Activated CD4-positive, alpha-beta memory T cell treated with anti-CD3 and anti-CD28 coated beads, Interleukin-2, amount 10 ng/mL, durations not matched to agents 7 days and 5 days (primary cell): ENCODE results near the gene GULP1. TPM values are rescaled to one million over a fixed set of nuclear protein-coding genes. Genes with fewer than 3 reads are reported as not detected.
"Not testable (repeated sequence)": the region's sequence is repeated elsewhere in the genome, so short reads cannot be mapped to it uniquely, and the experiment has no call there.

ENCODE experiments used
- CTCF ChIA-PET: fragments of 350-600 bp; sonication (Branson Sonifier 250); formaldehyde crosslinking; loops from one replicate; lab custom pipeline; 2021; ENCODE audit warnings: antibody characterized with exemption, inconsistent platforms; lab: Charles Lee
- POLR2A ChIA-PET: fragments of 350-600 bp; sonication (Branson Sonifier 250); formaldehyde crosslinking; loops from one replicate; lab custom pipeline; 2021; ENCODE audit warnings: antibody characterized with exemption; lab: Charles Lee
- DNase-seq: peaks from one replicate; pipeline ENCODE4 v3.0.0-alpha.2; 2020
- H3K27ac Mint-ChIP-seq: one replicate; pipeline ENCODE4 v1.8.0; 2021; ENCODE audit warnings: mild to moderate bottlenecking, mixed read lengths
- H3K27me3 Mint-ChIP-seq: one replicate; pipeline ENCODE4 v1.8.0; 2021; ENCODE audit warnings: mixed read lengths
- H3K36me3 Mint-ChIP-seq: one replicate; pipeline ENCODE4 v1.8.0; 2021; ENCODE audit warnings: low read depth, mixed read lengths
- H3K4me1 Mint-ChIP-seq: one replicate; pipeline ENCODE4 v1.8.0; 2021; ENCODE audit warnings: mixed read lengths
- H3K4me3 Mint-ChIP-seq: one replicate; pipeline ENCODE4 v1.8.0; 2021; ENCODE audit warnings: mild to moderate bottlenecking, mixed read lengths
- H3K9me3 Mint-ChIP-seq: one replicate; pipeline ENCODE4 v1.8.0; 2021; ENCODE audit warnings: mixed read lengths
- total RNA-seq, 2 experiments: library from RNA; stranded (reverse); gene quantifications; one replicate each; pipeline ENCODE4 v1.2.3, GENCODE V29; 2021

Gene GULP1
- total RNA-seq, 2 experiments from 2014 or later = not detected

DNA sequence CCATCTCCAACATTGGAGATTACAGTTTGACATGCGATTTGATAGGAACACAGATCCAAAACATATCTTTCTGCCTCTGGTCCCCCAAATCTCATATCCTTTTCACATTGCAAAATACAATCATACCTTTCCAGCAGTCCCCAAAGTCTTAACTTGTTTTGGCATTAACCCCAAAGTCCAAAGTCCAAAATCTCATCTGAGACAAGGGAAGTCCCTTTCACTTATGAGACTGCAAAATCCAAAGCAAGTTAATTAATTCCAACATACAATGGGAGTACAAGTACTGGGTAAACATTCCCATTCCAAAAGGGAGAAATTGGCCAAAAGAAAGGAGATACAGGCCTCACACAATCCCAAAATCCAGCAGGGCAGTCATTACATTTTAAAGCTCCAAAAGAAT is 265.4 kb downstream of the GULP1 start:
- POLR2A ChIA-PET = no interaction called here
- Mint-ChIP-seq H3K27ac (no peak overlapping the region), H3K36me3 (no peaks in the 10 kb centered on the region), H3K4me1 (no peaks in the 10 kb centered on the region), H3K27me3 (no peaks in the 10 kb centered on the region), H3K4me3 (no peak overlapping the region), H3K9me3 (no peaks in the 10 kb centered on the region)
- no peak for DNase-seq
- CTCF ChIA-PET = no interaction called here

DNA sequence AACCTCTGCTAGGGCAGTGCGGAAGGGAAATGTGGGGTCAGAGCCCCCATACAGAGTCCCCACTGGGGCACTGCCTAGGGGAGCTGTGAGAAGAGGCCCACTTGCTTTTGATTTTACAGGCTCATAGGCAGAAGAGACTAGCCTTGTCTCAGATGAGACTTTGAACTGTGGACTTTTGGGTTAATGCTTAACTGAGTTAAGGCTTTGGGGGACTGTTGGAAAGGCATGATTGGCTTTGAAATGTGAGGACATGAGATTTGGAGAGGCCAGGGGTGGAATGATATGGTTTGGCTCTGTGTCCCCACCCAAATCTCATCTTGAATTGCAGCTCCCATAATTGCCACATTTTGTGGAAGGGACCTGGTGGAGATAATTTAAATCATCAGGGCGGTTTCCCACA is 267.8 kb downstream of the GULP1 start:
- POLR2A ChIA-PET, CTCF ChIA-PET, H3K27ac Mint-ChIP-seq, H3K4me1 Mint-ChIP-seq, DNase-seq, H3K9me3 Mint-ChIP-seq, H3K36me3 Mint-ChIP-seq, H3K27me3 Mint-ChIP-seq, H3K4me3 Mint-ChIP-seq: not testable (repeated sequence)

DNA sequence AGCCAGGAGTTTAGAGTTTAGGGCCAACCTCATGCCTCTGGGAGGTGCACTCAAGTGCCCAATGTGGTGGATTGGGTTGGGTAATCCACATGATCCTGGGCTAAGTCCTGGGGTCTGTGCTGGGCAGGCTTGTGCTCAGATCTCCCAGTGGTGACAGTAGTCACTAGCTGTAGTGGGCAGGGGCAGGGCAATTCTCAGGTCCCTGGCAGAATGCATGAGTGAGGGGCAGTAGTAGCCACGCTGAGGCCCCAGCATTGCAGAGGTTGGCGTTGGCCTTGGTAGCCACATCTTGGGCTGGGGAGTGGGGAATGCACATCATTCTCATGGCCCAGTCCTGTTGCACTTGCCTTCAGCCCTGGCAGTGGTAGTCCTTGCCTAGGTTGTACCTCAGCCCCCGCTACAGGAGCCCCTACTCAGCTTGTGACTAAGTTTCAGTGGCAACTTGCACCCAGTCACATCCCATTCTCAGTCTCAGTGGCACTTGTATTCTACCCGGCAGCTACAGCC is 269.9 kb downstream of the GULP1 start:
- no peaks in the 10 kb centered on the region for H3K27me3 Mint-ChIP-seq
- POLR2A ChIA-PET = no interaction called here
- CTCF ChIA-PET = no interaction called here
- H3K4me1 Mint-ChIP-seq = no peaks in the 10 kb centered on the region
- H3K36me3 Mint-ChIP-seq = no peaks in the 10 kb centered on the region
- no peak for DNase-seq
- no peaks in the 10 kb centered on the region for H3K9me3 Mint-ChIP-seq
- H3K4me3 Mint-ChIP-seq = no peak overlapping the region
- no peak overlapping the region for H3K27ac Mint-ChIP-seq

DNA sequence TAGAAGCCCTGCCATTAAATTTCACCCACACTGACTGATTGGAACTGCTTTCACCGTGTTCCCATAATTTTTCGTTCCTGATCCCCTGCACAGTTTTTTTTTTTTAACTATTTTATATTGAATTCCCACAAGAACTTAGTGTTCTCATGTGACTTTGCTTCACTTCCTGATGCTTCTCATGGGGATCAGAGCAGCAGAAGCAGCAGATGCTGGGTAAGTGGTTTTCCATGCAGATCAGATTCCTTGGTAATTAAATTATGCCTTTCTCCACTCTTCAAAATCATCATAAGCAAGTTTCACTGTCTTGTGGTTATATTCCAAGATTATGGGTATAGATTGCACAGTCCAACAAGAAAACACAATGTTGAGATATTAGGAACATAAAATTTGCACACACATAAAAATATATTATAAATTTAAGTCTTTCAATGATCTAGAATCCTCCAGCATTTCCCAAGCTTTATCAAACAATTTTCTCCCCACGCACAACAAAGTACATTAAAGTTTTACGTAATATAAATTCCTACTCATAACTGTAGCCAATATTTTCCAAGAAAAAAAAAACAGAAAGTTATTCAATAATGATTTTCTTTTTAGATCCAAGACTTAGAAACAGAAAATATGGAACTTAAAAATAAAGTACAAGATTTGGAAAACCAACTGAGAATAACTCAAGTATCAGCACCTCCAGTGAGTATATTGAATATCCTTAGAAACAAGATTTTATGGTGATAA is 277.9 kb downstream of the GULP1 start:
- Mint-ChIP-seq H3K36me3 (no peaks in the 10 kb centered on the region), H3K27me3 (no peaks in the 10 kb centered on the region), H3K4me3 (no peak overlapping the region), H3K27ac (no peak overlapping the region), H3K4me1 (no peaks in the 10 kb centered on the region), H3K9me3 (no peaks in the 10 kb centered on the region)
- CTCF ChIA-PET = no interaction called here
- POLR2A ChIA-PET = no interaction called here
- no peak for DNase-seq

DNA sequence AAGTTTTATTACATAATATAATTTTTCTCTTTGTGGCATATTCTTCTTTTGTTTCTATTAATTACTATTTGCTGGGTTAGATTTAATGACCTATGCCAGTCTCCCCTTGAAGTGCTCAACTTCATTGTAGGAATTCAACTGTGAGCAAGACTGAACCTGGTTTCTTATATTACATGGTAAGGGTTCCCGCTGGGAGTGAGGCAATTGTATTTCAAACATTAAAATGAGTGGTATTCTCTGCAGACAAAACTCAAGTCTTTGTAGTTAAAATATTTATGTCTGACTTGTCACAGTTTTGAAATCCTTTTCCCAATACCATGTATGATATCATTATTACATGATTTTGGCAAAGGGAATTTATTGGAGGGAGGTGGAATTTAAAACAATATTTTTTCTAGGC is 278.7 kb downstream of the GULP1 start:
- Mint-ChIP-seq H3K27ac (no peak overlapping the region), H3K27me3 (no peaks in the 10 kb centered on the region), H3K9me3 (no peaks in the 10 kb centered on the region), H3K36me3 (no peaks in the 10 kb centered on the region), H3K4me1 (no peaks in the 10 kb centered on the region), H3K4me3 (no peak overlapping the region)
- ChIA-PET POLR2A (no interaction called here), CTCF (no interaction called here)
- DNase-seq = no peak

DNA sequence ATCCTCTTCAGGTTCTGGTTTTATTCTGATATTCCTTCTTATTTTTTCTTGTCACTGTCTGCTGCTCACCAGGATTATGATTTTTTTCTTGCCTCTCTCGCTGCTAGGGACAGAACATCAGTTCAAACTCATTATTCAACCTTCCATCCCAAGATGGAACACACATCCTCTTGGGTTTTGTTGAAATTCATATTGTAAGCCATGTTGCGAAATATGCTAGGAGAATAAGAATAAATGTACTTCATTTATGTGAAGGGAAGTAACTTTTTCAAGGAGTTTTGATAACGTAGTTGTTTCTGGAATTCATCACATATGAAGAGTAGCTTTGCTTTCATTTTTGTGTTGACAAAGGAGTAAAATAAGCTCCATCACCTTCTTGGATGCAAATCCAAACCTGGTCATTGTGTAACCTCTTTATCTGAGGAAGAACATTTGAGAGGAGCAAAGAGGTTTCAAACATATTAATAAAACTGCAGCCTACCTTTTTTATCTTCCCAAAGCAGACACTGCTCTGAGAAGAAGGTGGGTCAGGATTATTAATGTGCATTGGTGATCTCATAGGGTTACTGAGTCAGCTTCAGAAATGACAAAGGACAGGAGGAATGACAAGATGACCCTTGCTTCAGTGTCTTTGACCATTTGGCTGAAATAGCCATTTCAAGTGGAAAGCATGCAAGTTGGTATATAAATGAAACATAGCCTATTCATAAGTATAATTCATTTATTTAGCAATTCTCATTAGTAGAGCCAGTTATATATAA is 280.0 kb downstream of the GULP1 start:
- H3K27me3 Mint-ChIP-seq = no peaks in the 10 kb centered on the region
- CTCF ChIA-PET = no interaction called here
- POLR2A ChIA-PET = no interaction called here
- no peaks in the 10 kb centered on the region for H3K4me1 Mint-ChIP-seq
- H3K36me3 Mint-ChIP-seq = no peaks in the 10 kb centered on the region
- H3K9me3 Mint-ChIP-seq = no peaks in the 10 kb centered on the region
- H3K27ac Mint-ChIP-seq = no peak overlapping the region
- no peak for DNase-seq
- H3K4me3 Mint-ChIP-seq = no peak overlapping the region

DNA sequence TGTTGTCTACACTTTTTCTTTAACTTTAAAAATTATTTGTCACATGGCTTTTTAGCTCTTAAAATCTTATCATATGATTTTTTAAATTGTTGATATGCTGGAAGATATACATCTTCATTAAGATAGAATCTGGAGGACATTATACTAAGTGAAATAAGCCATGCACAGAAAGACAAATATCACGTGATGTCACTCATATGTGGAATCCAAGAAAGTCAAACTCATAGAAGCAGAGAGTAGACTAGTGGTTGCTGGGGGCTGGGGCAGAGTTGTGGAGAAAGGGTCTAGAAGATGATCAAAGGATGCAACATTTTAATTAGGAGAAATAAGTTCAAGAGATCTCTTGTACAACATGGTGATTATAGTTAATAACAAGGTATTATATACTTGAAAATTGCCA is 280.9 kb downstream of the GULP1 start:
- Mint-ChIP-seq H3K36me3 (no peaks in the 10 kb centered on the region), H3K4me1 (no peaks in the 10 kb centered on the region), H3K27ac (no peak overlapping the region), H3K27me3 (no peaks in the 10 kb centered on the region), H3K4me3 (no peak overlapping the region), H3K9me3 (no peaks in the 10 kb centered on the region)
- no peak for DNase-seq
- ChIA-PET POLR2A (no interaction called here), CTCF (no interaction called here)

DNA sequence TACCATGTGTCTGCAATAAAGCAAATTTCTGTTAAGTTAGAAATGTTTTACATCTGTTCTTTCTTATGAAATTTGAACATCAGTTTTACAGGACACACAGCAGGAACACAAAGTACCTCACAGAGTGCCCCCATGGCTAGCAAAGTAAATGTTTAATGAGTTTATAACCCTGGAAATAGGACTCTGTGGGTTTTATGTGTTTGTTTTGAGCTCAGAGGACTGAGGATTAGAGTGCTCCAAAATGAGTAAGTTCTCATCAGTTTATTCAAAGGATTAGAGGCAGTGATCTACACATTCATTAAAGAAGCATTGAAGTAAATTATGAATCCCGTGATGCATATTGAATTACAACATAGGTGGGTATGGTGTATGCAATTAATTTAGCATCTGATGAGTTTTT is 281.8 kb downstream of the GULP1 start:
- Mint-ChIP-seq H3K27ac (no peak overlapping the region), H3K36me3 (no peaks in the 10 kb centered on the region), H3K9me3 (no peaks in the 10 kb centered on the region), H3K4me1 (no peaks in the 10 kb centered on the region), H3K4me3 (no peak overlapping the region), H3K27me3 (no peaks in the 10 kb centered on the region)
- ChIA-PET CTCF (no interaction called here), POLR2A (no interaction called here)
- no peak for DNase-seq

DNA sequence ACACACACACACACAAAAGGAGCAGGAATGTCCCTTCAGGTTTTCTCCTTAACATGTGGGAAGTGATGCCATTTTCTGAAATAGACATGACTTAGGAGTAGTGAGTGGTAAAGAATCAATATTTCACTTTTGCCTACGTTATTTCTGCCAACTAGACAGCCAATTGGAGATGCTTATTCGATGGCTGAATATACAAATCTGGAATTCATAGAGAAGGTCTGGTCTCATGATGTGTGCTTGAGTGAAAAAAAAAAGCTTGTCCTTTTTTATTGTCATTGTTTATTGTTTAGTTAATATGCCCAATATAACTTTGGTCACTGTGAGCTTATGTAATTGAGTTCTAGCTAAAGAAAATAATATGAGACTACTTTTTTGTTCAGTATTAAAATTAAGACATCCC is 284.3 kb downstream of the GULP1 start:
- ChIA-PET POLR2A (no interaction called here), CTCF (no interaction called here)
- DNase-seq = no peak
- no peaks in the 10 kb centered on the region for H3K4me1 Mint-ChIP-seq
- H3K27me3 Mint-ChIP-seq = no peaks in the 10 kb centered on the region
- no peak overlapping the region for H3K27ac Mint-ChIP-seq
- no peak overlapping the region for H3K4me3 Mint-ChIP-seq
- no peaks in the 10 kb centered on the region for H3K36me3 Mint-ChIP-seq
- H3K9me3 Mint-ChIP-seq = no peaks in the 10 kb centered on the region

DNA sequence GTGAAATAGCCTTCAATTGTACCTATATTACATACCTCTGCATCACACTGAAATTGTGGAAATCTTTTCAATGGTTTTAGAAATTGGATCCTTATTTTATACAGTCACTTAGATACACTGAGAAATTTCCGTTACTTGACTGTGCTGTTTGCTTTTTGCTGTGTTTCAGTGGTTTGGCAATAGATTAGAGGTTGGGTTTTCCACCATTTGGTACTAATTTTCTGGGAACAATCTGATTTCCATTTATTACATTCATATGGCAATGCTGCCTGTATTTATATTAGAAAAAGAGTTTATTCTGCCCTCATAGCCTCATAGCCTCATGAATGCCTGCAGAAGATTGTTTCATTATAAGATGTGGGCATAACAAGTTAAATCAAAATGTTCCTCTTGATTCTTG is 285.0 kb downstream of the GULP1 start:
- ChIA-PET CTCF (no interaction called here), POLR2A (no interaction called here)
- Mint-ChIP-seq H3K4me3 (no peak overlapping the region), H3K27me3 (no peaks in the 10 kb centered on the region), H3K36me3 (no peaks in the 10 kb centered on the region), H3K9me3 (no peaks in the 10 kb centered on the region), H3K4me1 (no peaks in the 10 kb centered on the region), H3K27ac (no peak overlapping the region)
- DNase-seq = no peak

DNA sequence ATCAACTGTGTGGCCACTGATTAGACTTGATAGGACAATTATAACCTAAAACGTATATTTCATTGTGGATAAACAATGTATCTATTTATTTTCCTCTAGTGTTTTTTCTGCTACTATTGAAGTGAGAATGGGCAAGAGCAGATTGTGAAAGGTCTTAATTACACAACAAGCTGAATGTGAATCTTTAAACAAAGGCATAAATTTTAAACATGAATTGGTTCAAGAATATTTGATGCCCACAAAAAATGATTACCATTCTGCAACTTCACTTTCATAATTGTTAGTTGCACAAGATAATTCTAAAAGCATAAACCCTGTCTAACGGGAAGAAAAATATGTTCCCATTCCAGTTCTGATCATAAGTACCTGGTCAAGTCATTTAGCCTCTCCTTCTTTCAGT is 285.6 kb downstream of the GULP1 start:
- Mint-ChIP-seq H3K9me3 (no peaks in the 10 kb centered on the region), H3K27ac (no peak overlapping the region), H3K27me3 (no peaks in the 10 kb centered on the region), H3K4me3 (no peak overlapping the region), H3K4me1 (no peaks in the 10 kb centered on the region), H3K36me3 (no peaks in the 10 kb centered on the region)
- DNase-seq = no peak
- ChIA-PET POLR2A (no interaction called here), CTCF (no interaction called here)

DNA sequence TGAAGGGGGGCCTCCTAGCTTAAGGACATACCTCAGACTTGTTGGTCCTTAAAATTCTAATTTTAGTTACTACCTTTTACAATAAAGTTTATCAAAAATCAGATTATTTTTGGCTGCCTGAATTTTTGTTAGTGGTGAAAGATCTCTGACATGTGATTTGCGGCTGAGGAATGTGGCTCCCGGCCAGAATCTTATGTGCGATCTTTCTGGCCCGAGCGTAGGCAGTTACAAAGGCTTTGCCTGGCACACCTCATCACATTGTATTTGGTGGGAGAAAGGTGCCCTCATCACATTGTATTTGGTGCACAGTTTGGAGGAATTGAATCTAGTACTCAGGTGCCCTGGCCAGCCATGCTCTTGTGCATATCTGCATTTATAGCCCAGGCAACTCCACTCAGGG is 289.1 kb downstream of the GULP1 start:
- Mint-ChIP-seq H3K27ac (no peak overlapping the region), H3K4me3 (no peak overlapping the region), H3K4me1 (no peaks in the 10 kb centered on the region), H3K36me3 (no peaks in the 10 kb centered on the region), H3K9me3 (no peaks in the 10 kb centered on the region), H3K27me3 (no peaks in the 10 kb centered on the region)
- ChIA-PET CTCF (no interaction called here), POLR2A (no interaction called here)
- DNase-seq = no peak

DNA sequence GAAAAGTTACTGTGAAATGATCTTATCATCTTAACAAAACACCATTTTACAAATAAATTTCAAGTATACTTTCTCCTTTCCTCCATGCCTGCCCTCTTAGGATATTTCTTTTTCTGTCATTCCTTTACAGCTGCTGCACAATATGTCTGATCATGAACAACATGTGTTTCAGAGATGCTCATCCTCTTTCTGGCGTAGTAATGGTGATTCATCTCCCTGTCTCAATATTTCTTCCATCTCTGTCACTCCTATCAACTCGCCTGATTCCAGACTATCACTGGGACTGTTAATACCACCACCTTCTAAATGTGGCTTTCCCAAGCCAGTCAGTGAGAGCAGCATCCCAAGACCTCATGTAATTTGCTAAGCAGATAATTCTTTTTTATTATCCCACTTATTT is 290.5 kb downstream of the GULP1 start:
- ChIA-PET CTCF (no interaction called here), POLR2A (no interaction called here)
- Mint-ChIP-seq H3K36me3 (no peaks in the 10 kb centered on the region), H3K9me3 (no peaks in the 10 kb centered on the region), H3K4me1 (no peaks in the 10 kb centered on the region), H3K4me3 (no peak overlapping the region), H3K27me3 (no peaks in the 10 kb centered on the region), H3K27ac (no peak overlapping the region)
- no peak for DNase-seq

DNA sequence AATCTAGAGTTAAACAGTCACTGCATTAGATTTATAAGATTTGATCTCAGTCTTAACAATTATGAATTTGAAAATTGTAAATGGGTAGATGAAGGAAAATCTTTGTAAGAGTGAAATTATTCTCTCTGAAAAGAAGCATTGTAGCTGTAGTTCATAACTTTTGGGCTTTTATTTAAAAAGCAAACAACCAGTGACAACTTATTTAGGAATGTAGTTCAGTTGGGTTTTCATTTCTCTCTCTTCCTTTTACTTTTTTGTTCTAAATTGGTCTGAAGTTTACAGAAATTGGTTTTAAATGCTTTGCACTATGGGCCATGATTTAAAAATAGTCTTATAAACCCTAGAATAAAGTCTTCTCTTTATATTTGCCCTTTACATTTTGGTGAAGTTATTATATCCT is 296.6 kb downstream of the GULP1 start:
- Mint-ChIP-seq H3K4me1 (no peaks in the 10 kb centered on the region), H3K27me3 (no peaks in the 10 kb centered on the region), H3K9me3 (no peaks in the 10 kb centered on the region), H3K27ac (no peak overlapping the region), H3K36me3 (no peaks in the 10 kb centered on the region), H3K4me3 (no peak overlapping the region)
- DNase-seq = no peak
- ChIA-PET POLR2A (no interaction called here), CTCF (no interaction called here)
